B cell (primary cell): ENCODE data around the gene ABTB2. TPM values are rescaled to one million over a fixed set of nuclear protein-coding genes. Genes with fewer than 3 reads are reported as not detected.

Experiments used
- ATAC-seq: fragments of 200-7000 bp; cut with Tn5 transposase; one replicate; pipeline ENCODE4 v1.10.0; 2021; ENCODE audit warnings: low read depth, mild to moderate bottlenecking, moderate number of reproducible peaks, moderate library complexity
- CTCF ChIA-PET: fragments of 350-600 bp; sonication (Branson Sonifier 250); formaldehyde crosslinking; loops from one replicate; lab custom pipeline; 2021; ENCODE audit warnings: antibody characterized with exemption, inconsistent platforms; lab: Charles Lee
- POLR2A ChIA-PET: fragments of 350-600 bp; sonication (Branson Sonifier 250); formaldehyde crosslinking; loops from one replicate; lab custom pipeline; 2021; ENCODE audit warnings: antibody characterized with exemption; lab: Charles Lee
- DNase-seq: peaks from one replicate; pipeline ENCODE4 v3.0.0; 2013
- H2AFZ ChIP-seq: 2 replicates; pipeline ENCODE4 v1.6.1; 2012; ENCODE audit warnings: mild to moderate bottlenecking, low read depth, low read length; ENCODE audit not compliant: insufficient read depth, poor library complexity, severe bottlenecking
- H3K27ac ChIP-seq, 2 donors: 1 replicate in 1 of 2; 2 replicates in 1 of 2; pipeline ENCODE4 v1.5.1; 2012 to 2013; ENCODE audit warnings: low read length in 2 of 2, mild to moderate bottlenecking in 2 of 2, moderate library complexity in 1 of 2
- H3K27me3 ChIP-seq, 4 experiments: fragments of 200-600 bp in 1 of 4; sonication (generic) in 1 of 4; replicated peaks in 1 of 4; 1 replicate in 2 of 4; 2 replicates in 2 of 4; pipeline versions ENCODE4 v1.6.1 to v1.7.0; 2013 to 2016; ENCODE audit warnings: low read length in 3 of 4, mild to moderate bottlenecking in 2 of 4, mixed read lengths in 1 of 4, moderate library complexity in 1 of 4; ENCODE audit not compliant: insufficient read depth in 4 of 4, control insufficient read depth in 3 of 4; ENCODE audit errors: control extremely low read depth in 1 of 4
- H3K36me3 ChIP-seq, 2 experiments: replicated peaks in 1 of 2; 1 replicate in 1 of 2; 2 replicates in 1 of 2; pipeline versions ENCODE4 v1.6.1 to v1.7.1; 2013; ENCODE audit warnings: low read length in 1 of 2; ENCODE audit not compliant: insufficient read depth in 2 of 2, control insufficient read depth in 1 of 2; ENCODE audit errors: control extremely low read depth in 1 of 2, extremely low read depth in 1 of 2
- H3K4me1 ChIP-seq, 2 donors: fragments of 200-600 bp in 1 of 2; sonication (generic) in 1 of 2; 1 replicate in 1 of 2; 2 replicates in 1 of 2; pipeline versions ENCODE4 v1.5.1 to v1.6.1; 2013 to 2017; ENCODE audit warnings: low read length in 2 of 2; ENCODE audit not compliant: control insufficient read depth in 2 of 2, insufficient read depth in 2 of 2
- H3K4me2 ChIP-seq: replicated peaks from 2 replicates; pipeline ENCODE3; 2012; ENCODE audit warnings: mild to moderate bottlenecking, low read depth, low read length; ENCODE audit not compliant: poor library complexity, severe bottlenecking
- H3K4me3 ChIP-seq, 5 experiments: fragments of 200-600 bp in 1 of 5; sonication (generic) in 1 of 5; 1 replicate in 3 of 5; 2 replicates in 2 of 5; pipeline versions ENCODE4 v1.5.1 to v1.7.0; 2011 to 2016; ENCODE audit warnings: low read length in 4 of 5, mild to moderate bottlenecking in 4 of 5, low read depth in 2 of 5, control low read depth in 1 of 5, moderate library complexity in 1 of 5; ENCODE audit not compliant: insufficient read depth in 1 of 5; ENCODE audit errors: control extremely low read depth in 1 of 5, extremely low read depth in 1 of 5
- H3K79me2 ChIP-seq: fragments of 200-600 bp; sonication (generic); one replicate; pipeline ENCODE4 v1.6.0; 2016; ENCODE audit warnings: low read length; ENCODE audit not compliant: control insufficient read depth, insufficient read depth
- H3K9ac ChIP-seq: fragments of 200-600 bp; sonication (generic); 2 replicates; pipeline ENCODE4 v1.6.1; 2017; ENCODE audit warnings: mild to moderate bottlenecking, low read length, moderate library complexity
- H3K9me3 ChIP-seq, 3 donors: one replicate each; pipeline versions ENCODE4 v1.6.1 to v1.7.1; 2013; ENCODE audit warnings: low read length in 2 of 3; ENCODE audit not compliant: control insufficient read depth in 2 of 3, insufficient read depth in 1 of 3; ENCODE audit errors: control extremely low read depth in 1 of 3
- H4K20me1 ChIP-seq: 2 replicates; pipeline ENCODE4 v1.6.0; 2012; ENCODE audit warnings: mild to moderate bottlenecking, low read length; ENCODE audit not compliant: insufficient read depth, control insufficient read depth, poor library complexity, severe bottlenecking
- H3K27ac Mint-ChIP-seq: one replicate; pipeline ENCODE4 v1.8.0; 2021; ENCODE audit warnings: mixed read lengths
- H3K27me3 Mint-ChIP-seq: one replicate; pipeline ENCODE4 v1.8.0; 2021; ENCODE audit warnings: mixed read lengths
- H3K4me1 Mint-ChIP-seq: one replicate; pipeline ENCODE4 v1.8.0; 2021; ENCODE audit warnings: mixed read lengths
- H3K4me3 Mint-ChIP-seq: one replicate; pipeline ENCODE4 v1.8.0; 2021; ENCODE audit warnings: mixed read lengths
- H3K9me3 Mint-ChIP-seq: one replicate; pipeline ENCODE4 v1.8.0; 2022; ENCODE audit warnings: mixed read lengths; ENCODE audit not compliant: insufficient read depth
- CTCF ChIP-seq: fragments of 200-600 bp; IDR thresholded peaks from one replicate; pipeline ENCODE4 v1.8.0; 2022; ENCODE audit warnings: antibody characterized with exemption, mild to moderate bottlenecking
- EZH2 ChIP-seq: IDR thresholded peaks from 2 replicates; pipeline ENCODE4 v1.6.1; 2012; ENCODE audit warnings: borderline replicate concordance, low read depth, mild to moderate bottlenecking, moderate library complexity, low read length; ENCODE audit not compliant: insufficient read depth, poor library complexity, severe bottlenecking
- WGBS: methylation state at CpG from one replicate; pipeline ENCODE4 v1.1.5; 2013; ENCODE audit warnings: missing lambda C conversion rate; ENCODE audit not compliant: insufficient coverage; 5-methylcytosine and 5-hydroxymethylcytosine counted together
- intact Hi-C: fragments of 100-400 bp; cut with micrococcal nuclease; formaldehyde crosslinking; loops from one replicate; pipeline ENCODE4 v1.10.0; 2022
- polyA plus RNA-seq: library from polyadenylated mRNA; depleted of rRNA; stranded (reverse); fragments of >200 nt; gene quantifications from 2 replicates; pipeline ENCODE4 v1.2.3, GENCODE V29; 2012
- total RNA-seq, 2 donors: library from RNA; stranded (reverse); fragments of 120-200 nt in 1 of 2; gene quantifications; 1 replicate in 1 of 2; 2 replicates in 1 of 2; pipeline versions ENCODE4 v1.2.3 to v1.2.4, GENCODE V29; 2013 to 2022

ABTB2 gene
- total and polyA plus RNA-seq, 2 donors (not counting 1 experiment from before 2014, with no cell fraction given) = 0.30 to 5.9 TPM

- TF ChIP-seq CTCF (no peak), EZH2 (no peak)
- DNase-seq = peak; percentile 99
- Histone ChIP-seq H3K4me3 (peak within 1 kb of the TSS; percentile 70 to 99 (median 93)), H3K79me2 (peaks cover 45% of the 10 kb centered on the region), H3K27me3 (no peaks in the 10 kb centered on the region), H2AFZ (peak within 1 kb of the TSS; percentile 97), H3K4me1 (peaks cover 24 to 28% of the 10 kb centered on the region in 2 donors), H3K4me2 (peak within 1 kb of the TSS; percentile 89), H3K9ac (peak within 1 kb of the TSS; percentile 94), H3K9me3 (no peaks in the 10 kb centered on the region), H3K36me3 (peaks cover 11 to 30% of the 10 kb centered on the region in 2 experiments), H4K20me1 (peaks cover 5% of the 10 kb centered on the region), H3K27ac (peak within 1 kb of the TSS; percentile 95 to 96)
- H3K4me3 Mint-ChIP-seq = peak within 1 kb of the TSS; percentile 97
- POLR2A ChIA-PET = interaction anchor here (0.7 to 2.0 kb wide), 6 partner anchors 10 to 812 kb away, joined by 3 to 26 read pairs (median 4); partner anchors contain the start of genes ABTB2, APIP, CAPRIN1 and PDHX
- ATAC-seq = peak; percentile 91
- H3K27ac Mint-ChIP-seq = peak within 1 kb of the TSS; percentile 100
- H3K9me3 Mint-ChIP-seq = no peaks in the 10 kb centered on the region
- H3K27me3 Mint-ChIP-seq = no peaks in the 10 kb centered on the region
- peaks cover 47% of the 10 kb centered on the region for H3K4me1 Mint-ChIP-seq
- intact Hi-C loops = loop anchor here (1.0 to 2.0 kb wide), 8 partner anchors 54 to 811 kb away; partner anchors contain the start of genes APIP, C11orf91, CAPRIN1 and CAT
- WGBS = under 1% methylated on average over 54 of the region's 55 CpGs
- CTCF ChIA-PET = interaction anchor here (0.7 to 2.3 kb wide), 7 partner anchors 8 to 256 kb away, joined by 3 to 12 read pairs (median 3); partner anchors contain the start of gene CAPRIN1
These were observed 252.5 kb downstream of the ABTB2 start, which contains the start of gene NAT10 for GRCh38 chr11:34105079-34105956. Gene NAT10 (plus strand): TSS chr11:34105629. CDS start chr11:34108226, 2,597 bp downstream.
